Breast epithelium (tissue), 3 donors: Measurements from ENCODE around the gene PRDM16.

Experiments used
- CTCF ChIP-seq, 3 donors: fragments of 450-650 bp; IDR thresholded peaks; one replicate each; pipeline ENCODE4 v1.5.1; 2016 to 2017; ENCODE audit warnings: antibody characterized with exemption in 3 of 3, mild to moderate bottlenecking in 3 of 3, moderate library complexity in 3 of 3
- POLR2A ChIP-seq: fragments of 450-650 bp; IDR thresholded peaks from one replicate; pipeline ENCODE4 v1.6.1; 2016; ENCODE audit warnings: antibody characterized with exemption, mild to moderate bottlenecking, moderate library complexity
- POLR2AphosphoS5 ChIP-seq, 3 donors: sonication (generic); formaldehyde crosslinking; IDR thresholded peaks; one replicate each; pipeline ENCODE4 v1.6.1; 2017; ENCODE audit warnings: antibody characterized with exemption in 3 of 3

GRCh38 chr1:3053986-3054385, 15.0 kb upstream of the PRDM16 start:
- no peak for TF ChIP-seq POLR2A
- no peak for TF ChIP-seq CTCF (IDR thresholded peaks at IDR 0.05)
- TF ChIP-seq POLR2AphosphoS5 (IDR thresholded peaks at IDR 0.05), result no peak
